Transverse colon (tissue), 4 donors: ENCODE results near the gene CTR9. TPM values are rescaled to one million over a fixed set of nuclear protein-coding genes. Genes with fewer than 3 reads are reported as not detected.

ENCODE experiments used
- DNase-seq: peaks from one replicate; pipeline ENCODE4 v3.0.0-alpha.2; 2019
- H3K27ac ChIP-seq, 4 donors: fragments of 200-600 bp; sonication (generic); 2 replicates each; pipeline ENCODE4 v1.5.1; 2016 to 2018; ENCODE audit warnings: inconsistent platforms in 4 of 4
- H3K27me3 ChIP-seq: fragments of 200-600 bp; sonication (generic); 2 replicates; pipeline ENCODE4 v1.5.1; 2017; ENCODE audit warnings: inconsistent platforms
- H3K36me3 ChIP-seq, 4 donors: fragments of 200-600 bp; sonication (generic); 2 replicates each; pipeline ENCODE4 v1.5.1; 2017 to 2019; ENCODE audit warnings: inconsistent platforms in 4 of 4
- H3K4me1 ChIP-seq, 4 donors: fragments of 200-600 bp; sonication (generic); 2 replicates each; pipeline ENCODE4 v1.5.1; 2017 to 2020; ENCODE audit warnings: inconsistent platforms in 4 of 4
- H3K4me3 ChIP-seq, 4 donors: fragments of 200-600 bp; sonication (generic); 1 replicate in 1 of 4; 2 replicates in 3 of 4; pipeline versions ENCODE4 v1.5.1 to v1.6.1; 2017 to 2019; ENCODE audit warnings: inconsistent platforms in 4 of 4
- H3K9me3 ChIP-seq, 2 donors: fragments of 200-600 bp; sonication (generic); 2 replicates each; pipeline ENCODE4 v1.5.1; 2017 to 2019; ENCODE audit warnings: inconsistent platforms in 2 of 2
- CTCF ChIP-seq, 5 experiments: fragments of 200-600 bp in 3 of 5; fragments of 450-650 bp in 2 of 5; sonication (generic) in 3 of 5; IDR thresholded peaks; 1 replicate in 2 of 5; 2 replicates in 3 of 5; pipeline ENCODE4 v1.5.1; 2016 to 2017; ENCODE audit warnings: antibody characterized with exemption in 5 of 5, inconsistent platforms in 3 of 5, mild to moderate bottlenecking in 2 of 5, moderate library complexity in 1 of 5
- EP300 ChIP-seq: sonication (generic); formaldehyde crosslinking; IDR thresholded peaks from one replicate; pipeline ENCODE4 v1.6.1; 2017; ENCODE audit warnings: antibody characterized with exemption, low read depth
- POLR2A ChIP-seq: fragments of 450-650 bp; IDR thresholded peaks from one replicate; pipeline ENCODE4 v1.6.1; 2016; ENCODE audit warnings: antibody characterized with exemption, mild to moderate bottlenecking, moderate library complexity
- POLR2AphosphoS5 ChIP-seq, 3 donors: sonication (generic); formaldehyde crosslinking; IDR thresholded peaks; one replicate each; pipeline ENCODE4 v1.6.1; 2016; ENCODE audit warnings: antibody characterized with exemption in 3 of 3
- WGBS, 2 donors: methylation state at CpG; one replicate each; pipeline ENCODE4 v1.1.5; 2018; ENCODE audit warnings: low coverage in 1 of 2; 5-methylcytosine and 5-hydroxymethylcytosine counted together
- in situ Hi-C, 4 donors: fragments of 200-750 bp; cut with MboI; loops; one replicate each; pipeline versions ENCODE4 v1.15.0 to v1.15.1; 2017; ENCODE audit warnings: low sequenced_read_pairs in 3 of 4, low pct_ligation_motif_present in 1 of 4, low pct_unique_long_range_greater_than_20kb in 1 of 4
- intact Hi-C: fragments of 100-400 bp; cut with DNase I; formaldehyde crosslinking; loops from one replicate; pipeline ENCODE4 v1.15.1; 2023; ENCODE audit warnings: low total_unique reads
- total RNA-seq, 4 donors: library from RNA; depleted of rRNA; stranded (reverse); fragments of >200 nt; gene quantifications; one replicate each; pipeline ENCODE4 v1.1.0, GENCODE V29; 2016

The CTR9 gene
- total RNA-seq, 4 donors from 2014 or later: 21.3 to 41.2 (median 25.5) TPM

DNA sequence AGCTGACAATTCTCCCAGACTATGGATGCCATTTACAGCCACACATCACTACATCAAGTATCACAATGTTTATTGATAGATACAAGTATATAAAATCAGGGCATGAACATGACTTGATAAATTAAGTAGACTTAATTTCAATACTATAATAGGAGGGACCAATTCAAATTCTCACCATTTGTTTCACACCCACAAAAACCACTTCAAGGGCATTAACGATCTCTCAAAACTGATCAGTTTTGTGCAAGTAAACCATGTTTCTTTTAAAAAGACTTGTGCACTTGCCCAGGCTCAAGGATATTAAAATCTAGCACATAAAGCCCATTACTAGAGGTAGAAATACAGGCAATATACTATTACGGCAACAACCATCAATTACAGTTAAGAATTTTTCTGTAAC is 46.0 kb downstream of the CTR9 start:
- in situ Hi-C loops (loop anchor here (5.0 to 10.0 kb wide), 4 partner anchors 225 to 988 kb away; no protein-coding TSS in a partner anchor), intact Hi-C loops (no loop called here)
- Histone ChIP-seq H3K27ac (no peak overlapping the region), H3K27me3 (no peaks in the 10 kb centered on the region), H3K4me3 (no peak overlapping the region), H3K9me3 (no peaks in the 10 kb centered on the region), H3K4me1 (peaks cover 0 to 30% (median 3%) of the 10 kb centered on the region in 4 donors), H3K36me3 (peaks cover 2 to 57% (median 27%) of the 10 kb centered on the region in 4 donors)
- no peak for DNase-seq
- TF ChIP-seq POLR2A (no peak), POLR2AphosphoS5 (IDR thresholded peaks at IDR 0.05) (no peak), EP300 (no peak), CTCF (IDR thresholded peaks at IDR 0.05) (no peak)
- WGBS, 2 donors: 75 to 87% methylated on average over 2 of the region's 2 CpGs

DNA sequence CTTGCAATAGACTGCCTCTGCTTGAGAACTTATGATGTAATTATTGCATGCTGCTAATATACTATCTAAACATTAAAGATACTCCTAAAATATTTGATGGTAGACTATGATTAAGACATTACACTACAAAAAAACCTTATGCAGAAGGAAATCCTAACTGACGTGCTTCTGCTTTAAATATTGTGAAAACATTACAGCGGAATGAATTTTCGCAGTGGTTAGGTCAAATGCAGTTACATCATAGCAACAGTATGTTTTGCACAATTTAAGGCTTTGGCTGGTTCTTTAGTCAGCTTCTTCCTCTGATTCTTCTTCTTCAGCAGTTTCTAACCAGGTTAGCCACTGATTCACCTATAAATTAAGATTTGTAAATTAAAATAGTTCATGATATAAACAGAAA is 46.5 kb downstream of the CTR9 start:
- peaks cover 2 to 62% (median 32%) of the 10 kb centered on the region in 4 donors for H3K36me3 ChIP-seq
- H3K9me3 ChIP-seq: no peaks in the 10 kb centered on the region
- DNase-seq: no peak
- no peak for TF ChIP-seq POLR2AphosphoS5 (IDR thresholded peaks at IDR 0.05)
- TF ChIP-seq CTCF (IDR thresholded peaks at IDR 0.05): no peak
- no peak for TF ChIP-seq EP300
- TF ChIP-seq POLR2A: no peak
- in situ Hi-C loops: loop anchor here (5.0 to 10.0 kb wide), 4 partner anchors 225 to 987 kb away; no protein-coding TSS in a partner anchor
- WGBS, 2 donors: 70 to 76% methylated on average over 3 of the region's 3 CpGs
- H3K4me1 ChIP-seq: peaks cover 0 to 27% (median 2%) of the 10 kb centered on the region in 4 donors
- peak overlapping the region in 1 of 4 donors; percentile 7 for H3K27ac ChIP-seq
- H3K27me3 ChIP-seq: no peaks in the 10 kb centered on the region
- intact Hi-C loops: no loop called here
- no peak overlapping the region for H3K4me3 ChIP-seq

GRCh38 chr11:10798330-10798928 is 47.4 kb downstream of the CTR9 start:
- Histone ChIP-seq H3K27me3 (no peaks in the 10 kb centered on the region), H3K4me1 (peaks cover 0 to 20% (median 0%) of the 10 kb centered on the region in 4 donors), H3K4me3 (no peak overlapping the region), H3K9me3 (no peaks in the 10 kb centered on the region), H3K27ac (peak overlapping the region in 1 of 4 donors; percentile 7), H3K36me3 (peaks cover 2 to 71% (median 37%) of the 10 kb centered on the region in 4 donors)
- in situ Hi-C loops: loop anchor here (5.0 to 10.0 kb wide), 4 partner anchors 224 to 986 kb away; no protein-coding TSS in a partner anchor
- TF ChIP-seq CTCF (IDR thresholded peaks at IDR 0.05) (no peak), POLR2AphosphoS5 (IDR thresholded peaks at IDR 0.05) (no peak), EP300 (no peak), POLR2A (no peak)
- no peak for DNase-seq
- intact Hi-C loops: no loop called here
- WGBS, 2 donors: 52 to 59% methylated on average over 4 of the region's 4 CpGs

GRCh38 chr11:10800292-10800691 is 49.2 kb downstream of the CTR9 start:
- DNase-seq: no peak
- Histone ChIP-seq H3K27me3 (no peaks in the 10 kb centered on the region), H3K4me3 (no peak overlapping the region), H3K36me3 (peaks cover 2 to 88% (median 48%) of the 10 kb centered on the region in 4 donors), H3K9me3 (no peaks in the 10 kb centered on the region), H3K4me1 (peaks cover 5 to 37% (median 6%) of the 10 kb centered on the region in 4 donors), H3K27ac (no peak overlapping the region)
- intact Hi-C loops: no loop called here
- in situ Hi-C loops: loop anchor here in 1 of 4 donors (10.0 kb wide), 1 partner anchor 55 kb away; the partner anchor contains the start of gene ZBED5
- 79 to 86% methylated on average over 1 to 2 of the region's 2 CpGs for WGBS, 2 donors
- TF ChIP-seq POLR2AphosphoS5 (IDR thresholded peaks at IDR 0.05): no peak
- TF ChIP-seq EP300: no peak
- TF ChIP-seq CTCF (IDR thresholded peaks at IDR 0.05): no peak
- no peak for TF ChIP-seq POLR2A
